CD4-positive, CD25-positive, alpha-beta regulatory T cell (primary cell): ENCODE results near the gene ZFR. TPM values are rescaled to one million over a fixed set of nuclear protein-coding genes. Genes with fewer than 3 reads are reported as not detected.

Source experiments
- ATAC-seq, 2 donors: fragments of 150-1000 bp; cut with Tn5 transposase; one replicate each; pipeline ENCODE4 v1.10.0; 2021; ENCODE audit warnings: low read depth in 2 of 2, moderate number of reproducible peaks in 2 of 2, moderate library complexity in 1 of 2
- DNase-seq, 3 donors: peaks; one replicate each; pipeline versions ENCODE4 v3.0.0 to v3.0.0-alpha.2; 2012 to 2022; ENCODE audit warnings: mixed read lengths in 1 of 3
- H3K27ac ChIP-seq: one replicate; pipeline ENCODE4 v1.7.0; 2013; ENCODE audit warnings: mild to moderate bottlenecking, low read length; ENCODE audit not compliant: insufficient read depth, poor library complexity, severe bottlenecking
- H3K27me3 ChIP-seq: one replicate; pipeline ENCODE4 v1.7.0; 2013; ENCODE audit warnings: low read length; ENCODE audit not compliant: control insufficient read depth, insufficient read depth
- H3K36me3 ChIP-seq: one replicate; pipeline ENCODE4 v1.7.0; 2013; ENCODE audit warnings: mild to moderate bottlenecking, low read length, moderate library complexity; ENCODE audit not compliant: control insufficient read depth, insufficient read depth
- H3K4me1 ChIP-seq: 2 replicates; pipeline ENCODE4 v1.7.0; 2013; ENCODE audit warnings: mild to moderate bottlenecking, low read length; ENCODE audit not compliant: insufficient read depth, control insufficient read depth, poor library complexity, severe bottlenecking
- H3K4me3 ChIP-seq: one replicate; pipeline ENCODE4 v1.7.0; 2013; ENCODE audit warnings: low read depth, mild to moderate bottlenecking, low read length, moderate library complexity
- H3K9me3 ChIP-seq, 2 experiments: 1 replicate in 1 of 2; 2 replicates in 1 of 2; pipeline ENCODE4 v1.7.0; 2013; ENCODE audit warnings: low read length in 2 of 2, mild to moderate bottlenecking in 1 of 2, moderate library complexity in 1 of 2; ENCODE audit not compliant: control insufficient read depth in 2 of 2
- H3K27ac Mint-ChIP-seq, 3 donors: one replicate each; pipeline ENCODE4 v1.8.0; 2020 to 2022; ENCODE audit warnings: mild to moderate bottlenecking in 3 of 3, mixed read lengths in 3 of 3, moderate library complexity in 2 of 3
- H3K27me3 Mint-ChIP-seq: one replicate; pipeline ENCODE4 v1.8.0; 2022; ENCODE audit warnings: mild to moderate bottlenecking, mixed read lengths
- H3K36me3 Mint-ChIP-seq: one replicate; pipeline ENCODE4 v1.8.0; 2020; ENCODE audit warnings: mixed read lengths
- H3K4me1 Mint-ChIP-seq, 4 donors: one replicate each; pipeline ENCODE4 v1.8.0; 2020 to 2022; ENCODE audit warnings: mixed read lengths in 4 of 4, mild to moderate bottlenecking in 1 of 4
- H3K4me3 Mint-ChIP-seq, 4 donors: one replicate each; pipeline ENCODE4 v1.8.0; 2020 to 2022; ENCODE audit warnings: mild to moderate bottlenecking in 4 of 4, mixed read lengths in 4 of 4, moderate library complexity in 3 of 4
- H3K9me3 Mint-ChIP-seq, 7 donors: one replicate each; pipeline ENCODE4 v1.8.0; 2020 to 2022; ENCODE audit warnings: mixed read lengths in 7 of 7, mild to moderate bottlenecking in 3 of 7, moderate library complexity in 2 of 7
- polyA plus RNA-seq, 4 donors: library from polyadenylated mRNA; unstranded; fragments of 300-500 nt; fragmentation: Illumina TruSeq; gene quantifications; one replicate each; pipeline ENCODE4 v1.2.3, GENCODE V29; 2021
- total RNA-seq: library from RNA; stranded (reverse); gene quantifications from one replicate; pipeline ENCODE4 v1.2.3, GENCODE V29; 2022

The ZFR gene
- total and polyA plus RNA-seq, 5 donors from 2014 or later, result 63.6 to 84.8 (median 74.2) TPM

GRCh38 chr5:32357658-32358057 is 86.9 kb downstream of the ZFR start:
- Histone ChIP-seq H3K4me1 (no peaks in the 10 kb centered on the region), H3K27me3 (no peaks in the 10 kb centered on the region), H3K27ac (no peak overlapping the region), H3K9me3 (no peaks in the 10 kb centered on the region), H3K4me3 (no peak overlapping the region), H3K36me3 (peaks cover 44% of the 10 kb centered on the region)
- Mint-ChIP-seq H3K27ac (peak overlapping the region in 1 of 3 donors; percentile 66), H3K36me3 (peaks cover 28% of the 10 kb centered on the region), H3K4me1 (no peaks in the 10 kb centered on the region), H3K4me3 (no peak overlapping the region), H3K9me3 (peaks cover 0 to 1% (median 0%) of the 10 kb centered on the region in 7 donors), H3K27me3 (no peaks in the 10 kb centered on the region)
- no peak for DNase-seq
- no peak for ATAC-seq

- DNase-seq (no peak), ATAC-seq (no peak)
- no peaks in the 10 kb centered on the region for H3K4me1 ChIP-seq
- no peak overlapping the region for H3K4me3 Mint-ChIP-seq
- no peak overlapping the region for H3K4me3 ChIP-seq
- H3K27me3 Mint-ChIP-seq, result no peaks in the 10 kb centered on the region
- H3K27ac ChIP-seq, result no peak overlapping the region
- H3K4me1 Mint-ChIP-seq, result peaks cover 0 to 4% (median 1%) of the 10 kb centered on the region in 4 donors
- peaks cover 0 to 1% (median 0%) of the 10 kb centered on the region in 7 donors for H3K9me3 Mint-ChIP-seq
- H3K36me3 Mint-ChIP-seq, result peaks cover 20% of the 10 kb centered on the region
- peaks cover 26% of the 10 kb centered on the region for H3K36me3 ChIP-seq
- no peaks in the 10 kb centered on the region for H3K27me3 ChIP-seq
- H3K9me3 ChIP-seq, result no peaks in the 10 kb centered on the region
- H3K27ac Mint-ChIP-seq, result peak overlapping the region in 1 of 3 donors; percentile 50
These were observed 88.9 kb downstream of the ZFR start for GRCh38 chr5:32355686-32356085.

GRCh38 chr5:32353420-32353819 is 91.1 kb downstream of the ZFR start:
- H3K27me3 ChIP-seq, result no peaks in the 10 kb centered on the region
- no peak overlapping the region for H3K27ac ChIP-seq
- Mint-ChIP-seq H3K9me3 (peaks cover 0 to 2% (median 0%) of the 10 kb centered on the region in 7 donors), H3K27me3 (no peaks in the 10 kb centered on the region), H3K27ac (peak overlapping the region in 1 of 3 donors; percentile 16), H3K4me3 (no peak overlapping the region), H3K36me3 (peaks cover 12% of the 10 kb centered on the region), H3K4me1 (peaks cover 0 to 4% (median 1%) of the 10 kb centered on the region in 4 donors)
- DNase-seq (no peak), ATAC-seq (no peak)
- no peaks in the 10 kb centered on the region for H3K4me1 ChIP-seq
- no peaks in the 10 kb centered on the region for H3K9me3 ChIP-seq
- H3K36me3 ChIP-seq, result peaks cover 18% of the 10 kb centered on the region
- no peak overlapping the region for H3K4me3 ChIP-seq

GRCh38 chr5:32352685-32353084 is 91.9 kb downstream of the ZFR start:
- H3K27ac Mint-ChIP-seq, result no peak overlapping the region

GRCh38 chr5:32346869-32347268 is 97.7 kb downstream of the ZFR start:
- Mint-ChIP-seq H3K27me3 (no peaks in the 10 kb centered on the region), H3K9me3 (peaks cover 0 to 15% (median 1%) of the 10 kb centered on the region in 7 donors), H3K4me1 (peaks cover 0 to 4% (median 1%) of the 10 kb centered on the region in 4 donors), H3K27ac (no peak overlapping the region), H3K36me3 (peaks cover 6% of the 10 kb centered on the region), H3K4me3 (no peak overlapping the region)
- ATAC-seq, result no peak
- peaks cover 0 to 8% of the 10 kb centered on the region in 2 experiments for H3K9me3 ChIP-seq
- H3K36me3 ChIP-seq, result no peaks in the 10 kb centered on the region
- no peak overlapping the region for H3K27ac ChIP-seq
- no peaks in the 10 kb centered on the region for H3K4me1 ChIP-seq
- no peaks in the 10 kb centered on the region for H3K27me3 ChIP-seq
- no peak overlapping the region for H3K4me3 ChIP-seq
- no peak for DNase-seq

More at GRCh38 chr5:32352685-32353084, 91.9 kb downstream of the ZFR start:
- Histone ChIP-seq H3K27me3 (no peaks in the 10 kb centered on the region), H3K4me1 (no peaks in the 10 kb centered on the region), H3K36me3 (peaks cover 16% of the 10 kb centered on the region), H3K27ac (no peak overlapping the region), H3K9me3 (peaks cover 0 to 2% of the 10 kb centered on the region in 2 experiments), H3K4me3 (no peak overlapping the region)
- H3K27me3 Mint-ChIP-seq, result no peaks in the 10 kb centered on the region
- H3K4me3 Mint-ChIP-seq, result no peak overlapping the region
- peaks cover 9% of the 10 kb centered on the region for H3K36me3 Mint-ChIP-seq
- DNase-seq (no peak), ATAC-seq (no peak)
- peaks cover 0 to 7% (median 0%) of the 10 kb centered on the region in 7 donors for H3K9me3 Mint-ChIP-seq
- peaks cover 0 to 4% (median 1%) of the 10 kb centered on the region in 4 donors for H3K4me1 Mint-ChIP-seq

- H3K36me3 ChIP-seq, result no peaks in the 10 kb centered on the region
- Mint-ChIP-seq H3K27ac (no peak overlapping the region), H3K36me3 (peaks cover 9% of the 10 kb centered on the region), H3K9me3 (peaks cover 0 to 22% (median 3%) of the 10 kb centered on the region in 7 donors), H3K4me1 (no peaks in the 10 kb centered on the region), H3K27me3 (peaks cover 4% of the 10 kb centered on the region), H3K4me3 (no peak overlapping the region)
- H3K27ac ChIP-seq, result no peak overlapping the region
- H3K4me3 ChIP-seq, result no peak overlapping the region
- DNase-seq, result no peak
- H3K9me3 ChIP-seq, result peaks cover 21 to 29% of the 10 kb centered on the region in 2 experiments
- ATAC-seq, result no peak
- no peaks in the 10 kb centered on the region for H3K27me3 ChIP-seq
- H3K4me1 ChIP-seq, result no peaks in the 10 kb centered on the region
These were observed 101.4 kb downstream of the ZFR start for GRCh38 chr5:32343058-32343672.

GRCh38 chr5:32342656-32343055 is 101.9 kb downstream of the ZFR start:
- Mint-ChIP-seq H3K4me3 (no peak overlapping the region), H3K9me3 (peaks cover 0 to 25% (median 5%) of the 10 kb centered on the region in 7 donors)
- ATAC-seq, result no peak

GRCh38 chr5:32339878-32340277 is 104.7 kb downstream of the ZFR start:
- DNase-seq (no peak), ATAC-seq (no peak)
- H3K4me1 ChIP-seq, result no peaks in the 10 kb centered on the region
- Mint-ChIP-seq H3K9me3 (peaks cover 3 to 22% (median 5%) of the 10 kb centered on the region in 7 donors), H3K4me3 (no peak overlapping the region), H3K27ac (no peak overlapping the region), H3K27me3 (peaks cover 4% of the 10 kb centered on the region), H3K36me3 (peaks cover 6% of the 10 kb centered on the region), H3K4me1 (no peaks in the 10 kb centered on the region)
- peaks cover 13 to 30% of the 10 kb centered on the region in 2 experiments for H3K9me3 ChIP-seq
- H3K4me3 ChIP-seq, result no peak overlapping the region
- H3K36me3 ChIP-seq, result no peaks in the 10 kb centered on the region
- no peaks in the 10 kb centered on the region for H3K27me3 ChIP-seq
- no peak overlapping the region for H3K27ac ChIP-seq

More at GRCh38 chr5:32342656-32343055, 101.9 kb downstream of the ZFR start:
- Histone ChIP-seq H3K27ac (no peak overlapping the region), H3K9me3 (peaks cover 19 to 30% of the 10 kb centered on the region in 2 experiments), H3K4me1 (no peaks in the 10 kb centered on the region), H3K36me3 (no peaks in the 10 kb centered on the region), H3K4me3 (no peak overlapping the region), H3K27me3 (no peaks in the 10 kb centered on the region)
- Mint-ChIP-seq H3K27me3 (peaks cover 4% of the 10 kb centered on the region), H3K4me1 (no peaks in the 10 kb centered on the region), H3K27ac (no peak overlapping the region), H3K36me3 (peaks cover 9% of the 10 kb centered on the region)
- no peak for DNase-seq
